H1 (cell line): ENCODE data around the gene WIPF3.

Experiments
- BCL11A ChIP-seq, 2 experiments: IDR thresholded peaks; one replicate each; pipeline ENCODE4 v1.6.1; 2011; ENCODE audit warnings: low read depth in 2 of 2, low read length in 2 of 2, mild to moderate bottlenecking in 2 of 2
- BRCA1 ChIP-seq: IDR thresholded peaks from 2 replicates; pipeline ENCODE4 v1.6.1; 2012; ENCODE audit warnings: low read depth, low read length, improper control_type of control experiment
- EGR1 ChIP-seq: IDR thresholded peaks from 2 replicates; pipeline ENCODE4 v1.6.1; 2011; ENCODE audit warnings: low read depth, low read length, borderline replicate concordance
- EZH2 ChIP-seq: fragments of 200-600 bp; sonication (generic); IDR thresholded peaks from 2 replicates; pipeline ENCODE4 v1.7.1; 2012; ENCODE audit warnings: low read depth, mild to moderate bottlenecking, moderate library complexity, low read length, inconsistent platforms; ENCODE audit not compliant: severe bottlenecking
- KDM1A ChIP-seq: fragments of 200-600, 300-600 bp; sonication (generic); IDR thresholded peaks from 2 replicates; pipeline ENCODE4 v1.7.1; 2016; ENCODE audit warnings: mild to moderate bottlenecking, low read length, borderline replicate concordance
- MAFK ChIP-seq: IDR thresholded peaks from 2 replicates; pipeline ENCODE4 v1.6.1; 2012; ENCODE audit warnings: low read depth, mild to moderate bottlenecking, improper control_type of control experiment, low read length
- POLR2A ChIP-seq, 2 experiments: IDR thresholded peaks; 1 replicate in 1 of 2; 2 replicates in 1 of 2; pipeline ENCODE4 v1.6.1; 2011; ENCODE audit warnings: low read depth in 2 of 2, low read length in 2 of 2, mild to moderate bottlenecking in 2 of 2; ENCODE audit errors: control extremely low read depth in 1 of 2
- POLR2AphosphoS5 ChIP-seq: IDR thresholded peaks from 2 replicates; pipeline ENCODE4 v1.6.1; 2011; ENCODE audit warnings: low read depth, low read length
- RXRA ChIP-seq: IDR thresholded peaks from 2 replicates; pipeline ENCODE4 v1.6.1; 2011; ENCODE audit warnings: low read depth, mild to moderate bottlenecking, low read length, moderate library complexity; ENCODE audit not compliant: insufficient read depth
- SP2 ChIP-seq: IDR thresholded peaks from 2 replicates; pipeline ENCODE4 v1.6.1; 2012; ENCODE audit warnings: mild to moderate bottlenecking, low read length, inconsistent platforms
- TAF1 ChIP-seq: IDR thresholded peaks from 2 replicates; pipeline ENCODE4 v1.6.1; 2011; ENCODE audit warnings: mild to moderate bottlenecking, low read depth, low read length
- TF ChIP-seq, protein P1 (sequence below), 3 experiments: IDR thresholded peaks; 1 replicate in 2 of 3; 2 replicates in 1 of 3; pipeline versions ENCODE4 v1.5.1 to v1.6.1; 2011; ENCODE audit warnings: low read length in 3 of 3, mild to moderate bottlenecking in 3 of 3, inconsistent platforms in 2 of 3, low read depth in 1 of 3, moderate library complexity in 1 of 3; ENCODE audit not compliant: insufficient read depth in 1 of 3; ENCODE audit errors: control extremely low read depth in 1 of 3
- TF ChIP-seq, protein P2 (sequence below): IDR thresholded peaks from 2 replicates; pipeline ENCODE4 v1.6.1; 2012; ENCODE audit warnings: inconsistent platforms
- TF ChIP-seq, protein P3 (sequence below): IDR thresholded peaks from 2 replicates; pipeline ENCODE4 v1.6.1; 2011; ENCODE audit warnings: low read depth, mild to moderate bottlenecking, low read length; ENCODE audit not compliant: insufficient read depth

DNA sequence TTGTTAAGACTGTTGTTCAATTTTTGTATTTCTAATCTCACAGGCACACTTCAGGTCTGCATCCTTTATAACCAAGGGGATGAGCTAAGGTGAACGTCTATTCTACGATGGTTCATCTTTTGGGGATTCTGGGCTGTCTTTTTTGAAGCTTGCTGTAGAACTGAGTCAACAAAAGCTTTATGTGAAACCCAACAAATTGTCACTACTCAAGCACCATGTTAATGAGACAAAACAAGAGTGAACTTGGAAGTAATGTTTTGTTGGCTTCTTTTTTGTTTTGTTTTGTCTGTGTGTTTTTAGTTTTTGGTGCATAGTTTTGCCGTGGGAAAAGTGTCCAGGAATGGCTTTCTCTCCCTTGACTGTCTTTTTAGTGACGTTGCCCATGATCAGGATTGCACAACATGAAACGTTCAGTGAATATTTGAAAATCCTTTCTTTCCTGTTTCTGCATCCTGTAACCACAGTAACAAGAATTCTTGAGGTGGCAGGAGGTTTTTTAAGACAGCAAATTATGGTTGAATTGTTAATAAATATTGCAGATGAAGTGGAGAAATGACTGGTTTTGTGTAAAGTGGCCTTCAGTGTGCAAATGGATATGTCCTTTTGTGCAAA is 65.6 kb downstream of the WIPF3 start:
- TF ChIP-seq POLR2AphosphoS5 (no peak), POLR2A (IDR thresholded peaks at IDR 0.05; ENCODE audit: control extremely low read depth in 1 of 2, low read depth in 2 of 2, low read length in 2 of 2) (no peak), BRCA1 (no peak), RXRA (no peak), SP2 (no peak), MAFK (no peak), TAF1 (no peak), EGR1 (no peak), KDM1A (no peak), BCL11A (IDR thresholded peaks at IDR 0.05; ENCODE audit: low read depth in 2 of 2, low read length in 2 of 2) (no peak), EZH2 (no peak)
- TF ChIP-seq, protein P1, sequence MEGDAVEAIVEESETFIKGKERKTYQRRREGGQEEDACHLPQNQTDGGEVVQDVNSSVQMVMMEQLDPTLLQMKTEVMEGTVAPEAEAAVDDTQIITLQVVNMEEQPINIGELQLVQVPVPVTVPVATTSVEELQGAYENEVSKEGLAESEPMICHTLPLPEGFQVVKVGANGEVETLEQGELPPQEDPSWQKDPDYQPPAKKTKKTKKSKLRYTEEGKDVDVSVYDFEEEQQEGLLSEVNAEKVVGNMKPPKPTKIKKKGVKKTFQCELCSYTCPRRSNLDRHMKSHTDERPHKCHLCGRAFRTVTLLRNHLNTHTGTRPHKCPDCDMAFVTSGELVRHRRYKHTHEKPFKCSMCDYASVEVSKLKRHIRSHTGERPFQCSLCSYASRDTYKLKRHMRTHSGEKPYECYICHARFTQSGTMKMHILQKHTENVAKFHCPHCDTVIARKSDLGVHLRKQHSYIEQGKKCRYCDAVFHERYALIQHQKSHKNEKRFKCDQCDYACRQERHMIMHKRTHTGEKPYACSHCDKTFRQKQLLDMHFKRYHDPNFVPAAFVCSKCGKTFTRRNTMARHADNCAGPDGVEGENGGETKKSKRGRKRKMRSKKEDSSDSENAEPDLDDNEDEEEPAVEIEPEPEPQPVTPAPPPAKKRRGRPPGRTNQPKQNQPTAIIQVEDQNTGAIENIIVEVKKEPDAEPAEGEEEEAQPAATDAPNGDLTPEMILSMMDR (IDR thresholded peaks at IDR 0.05; ENCODE audit: control extremely low read depth in 1 of 3, insufficient read depth in 1 of 3, low read depth in 1 of 3, low read length in 3 of 3), result no peak
- TF ChIP-seq, protein P2, sequence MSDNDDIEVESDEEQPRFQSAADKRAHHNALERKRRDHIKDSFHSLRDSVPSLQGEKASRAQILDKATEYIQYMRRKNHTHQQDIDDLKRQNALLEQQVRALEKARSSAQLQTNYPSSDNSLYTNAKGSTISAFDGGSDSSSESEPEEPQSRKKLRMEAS, result no peak
- TF ChIP-seq, protein P3, sequence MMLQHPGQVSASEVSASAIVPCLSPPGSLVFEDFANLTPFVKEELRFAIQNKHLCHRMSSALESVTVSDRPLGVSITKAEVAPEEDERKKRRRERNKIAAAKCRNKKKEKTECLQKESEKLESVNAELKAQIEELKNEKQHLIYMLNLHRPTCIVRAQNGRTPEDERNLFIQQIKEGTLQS, result no peak
